Testis (tissue), 3 donors: ENCODE results near the gene HOXD3. TPM values are rescaled to one million over a fixed set of nuclear protein-coding genes. Genes with fewer than 3 reads are reported as not detected.

Experiments used
- DNase-seq: peaks from one replicate; pipeline ENCODE4 v3.0.0-alpha.2; 2019
- H3K27ac ChIP-seq, 2 donors: fragments of 200-600 bp; sonication (generic); one replicate each; pipeline ENCODE4 v1.5.1; 2019
- H3K27me3 ChIP-seq: fragments of 200-600 bp; sonication (generic); one replicate; pipeline ENCODE4 v1.5.1; 2019
- H3K36me3 ChIP-seq: fragments of 200-600 bp; sonication (generic); one replicate; pipeline ENCODE4 v1.5.1; 2017; ENCODE audit warnings: low read depth; ENCODE audit errors: missing control alignments
- H3K4me1 ChIP-seq: fragments of 200-600 bp; sonication (generic); one replicate; pipeline ENCODE4 v1.5.1; 2019
- H3K4me3 ChIP-seq, 2 donors: fragments of 200-600 bp; sonication (generic); one replicate each; pipeline ENCODE4 v1.5.1; 2017 to 2019
- H3K9me3 ChIP-seq: fragments of 200-600 bp; sonication (generic); one replicate; pipeline ENCODE4 v1.5.1; 2017
- POLR2A ChIP-seq: fragments of 450-650 bp; IDR thresholded peaks from one replicate; pipeline ENCODE4 v1.6.1; 2017; ENCODE audit warnings: antibody characterized with exemption, mild to moderate bottlenecking, moderate library complexity
- WGBS, 2 donors: methylation state at CpG; one replicate each; pipeline ENCODE4 v1.1.5; 2018; 5-methylcytosine and 5-hydroxymethylcytosine counted together
- intact Hi-C: fragments of 100-400 bp; cut with DNase I; formaldehyde crosslinking; loops from one replicate; pipeline ENCODE4 v1.15.1; 2023; ENCODE audit warnings: low total_unique reads
- polyA plus RNA-seq: library from polyadenylated mRNA; stranded (reverse); fragments of 350-450 nt; fragmentation: Illumina TruSeq; extraction: RNeasy Lipid Tissue Mini Kit (QIAGEN cat#74804); gene quantifications from one replicate; pipeline ENCODE4 v1.2.3, GENCODE V29; 2014; ENCODE audit warnings: low read depth, low replicate concordance; ENCODE audit not compliant: insufficient read depth
- total RNA-seq, 2 donors: library from RNA; depleted of rRNA; stranded (reverse); fragments of >200 nt; gene quantifications; one replicate each; pipeline ENCODE4 v1.2.3, GENCODE V29; 2016
- TF ChIP-seq, protein P1 (sequence below), 3 experiments: fragments of 450-650 bp in 2 of 3; fragments of 200-600 bp in 1 of 3; sonication (generic) in 1 of 3; IDR thresholded peaks; one replicate each; pipeline ENCODE4 v1.5.1; 2016 to 2019; ENCODE audit warnings: antibody characterized with exemption in 3 of 3, mild to moderate bottlenecking in 2 of 3, moderate library complexity in 1 of 3

Gene HOXD3
- total and polyA plus RNA-seq, 3 donors from 2014 or later: 2.7 to 22.3 (median 14.0) TPM

DNA sequence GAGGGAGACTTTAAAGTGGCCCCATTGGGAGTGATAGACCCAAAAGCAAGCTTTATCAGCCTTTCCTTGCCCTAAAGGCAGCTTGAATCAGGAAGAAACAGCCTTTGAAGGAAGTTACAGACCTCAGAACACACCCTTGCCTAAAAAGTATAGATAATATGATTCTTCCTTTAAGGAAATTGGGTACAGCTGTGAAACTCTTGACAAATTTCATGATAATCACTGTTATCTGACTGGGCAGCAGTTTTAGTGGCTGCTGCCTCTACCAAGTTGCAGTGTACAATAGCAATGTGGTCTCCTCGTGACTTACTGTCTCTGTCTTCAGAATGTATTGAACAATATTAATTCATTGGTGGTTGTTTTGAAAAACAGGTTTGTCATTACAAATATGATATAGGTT lies 48.0 kb downstream of the HOXD3 start:
- Histone ChIP-seq H3K4me3 (no peak overlapping the region), H3K27ac (no peak overlapping the region), H3K9me3 (no peaks in the 10 kb centered on the region), H3K4me1 (no peaks in the 10 kb centered on the region), H3K36me3 (no peaks in the 10 kb centered on the region), H3K27me3 (no peaks in the 10 kb centered on the region)
- intact Hi-C loops: no loop called here
- DNase-seq: no peak
- TF ChIP-seq, protein P1, sequence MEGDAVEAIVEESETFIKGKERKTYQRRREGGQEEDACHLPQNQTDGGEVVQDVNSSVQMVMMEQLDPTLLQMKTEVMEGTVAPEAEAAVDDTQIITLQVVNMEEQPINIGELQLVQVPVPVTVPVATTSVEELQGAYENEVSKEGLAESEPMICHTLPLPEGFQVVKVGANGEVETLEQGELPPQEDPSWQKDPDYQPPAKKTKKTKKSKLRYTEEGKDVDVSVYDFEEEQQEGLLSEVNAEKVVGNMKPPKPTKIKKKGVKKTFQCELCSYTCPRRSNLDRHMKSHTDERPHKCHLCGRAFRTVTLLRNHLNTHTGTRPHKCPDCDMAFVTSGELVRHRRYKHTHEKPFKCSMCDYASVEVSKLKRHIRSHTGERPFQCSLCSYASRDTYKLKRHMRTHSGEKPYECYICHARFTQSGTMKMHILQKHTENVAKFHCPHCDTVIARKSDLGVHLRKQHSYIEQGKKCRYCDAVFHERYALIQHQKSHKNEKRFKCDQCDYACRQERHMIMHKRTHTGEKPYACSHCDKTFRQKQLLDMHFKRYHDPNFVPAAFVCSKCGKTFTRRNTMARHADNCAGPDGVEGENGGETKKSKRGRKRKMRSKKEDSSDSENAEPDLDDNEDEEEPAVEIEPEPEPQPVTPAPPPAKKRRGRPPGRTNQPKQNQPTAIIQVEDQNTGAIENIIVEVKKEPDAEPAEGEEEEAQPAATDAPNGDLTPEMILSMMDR (IDR thresholded peaks at IDR 0.05): no peak
- TF ChIP-seq POLR2A: no peak
- WGBS, 2 donors: 100% methylated on average over 1 of the region's 1 CpG

DNA sequence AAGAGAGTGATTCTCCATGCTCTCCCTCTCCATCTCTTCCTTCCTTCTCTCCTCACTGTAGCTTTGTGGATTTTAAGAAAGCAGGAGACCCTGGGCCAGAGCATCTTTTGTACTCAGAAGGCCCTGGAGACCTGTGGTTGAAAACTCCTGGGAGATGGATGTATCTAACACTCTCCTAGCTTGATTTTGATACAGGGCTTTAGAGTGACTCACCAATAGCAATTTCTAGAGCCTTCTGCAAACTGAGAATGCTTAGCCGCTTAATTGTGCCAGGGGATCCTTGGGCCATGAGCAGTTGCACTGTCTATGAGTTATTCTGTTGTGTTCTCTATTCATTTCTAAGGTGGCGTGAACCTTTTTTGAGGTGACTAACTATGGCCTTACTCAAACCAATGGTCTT lies 49.0 kb downstream of the HOXD3 start:
- DNase-seq: no peak
- no peak for TF ChIP-seq POLR2A
- TF ChIP-seq, protein P1 (IDR thresholded peaks at IDR 0.05): no peak
- Histone ChIP-seq H3K27ac (no peak overlapping the region), H3K4me3 (no peak overlapping the region), H3K36me3 (no peaks in the 10 kb centered on the region), H3K27me3 (no peaks in the 10 kb centered on the region), H3K9me3 (no peaks in the 10 kb centered on the region), H3K4me1 (no peaks in the 10 kb centered on the region)
- intact Hi-C loops: no loop called here
- 96 to 99% methylated on average over 2 of the region's 2 CpGs for WGBS, 2 donors

DNA sequence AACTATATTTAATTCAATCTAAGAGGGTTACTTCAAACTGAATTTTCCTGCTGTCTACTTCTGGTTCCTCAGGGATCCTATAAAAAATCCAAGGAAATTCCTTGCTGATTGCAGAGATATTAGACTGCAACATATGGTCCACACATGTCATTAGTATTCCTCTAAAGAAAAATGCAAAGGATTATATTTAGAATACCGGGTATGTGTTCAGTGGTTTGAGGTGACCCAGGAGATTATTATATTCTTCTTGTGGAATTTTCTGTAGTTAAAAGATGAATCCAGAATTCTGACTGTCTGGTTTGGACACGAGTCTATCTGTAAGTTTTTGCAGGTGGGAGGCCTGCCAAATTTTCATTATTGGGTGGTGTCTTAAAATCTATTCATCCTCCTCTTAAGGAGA lies 49.6 kb downstream of the HOXD3 start:
- 67 to 68% methylated on average over 2 of the region's 2 CpGs for WGBS, 2 donors
- Histone ChIP-seq H3K9me3 (no peaks in the 10 kb centered on the region), H3K36me3 (no peaks in the 10 kb centered on the region), H3K27me3 (no peaks in the 10 kb centered on the region), H3K4me1 (no peaks in the 10 kb centered on the region), H3K27ac (no peak overlapping the region), H3K4me3 (no peak overlapping the region)
- DNase-seq: no peak
- intact Hi-C loops: no loop called here
- TF ChIP-seq POLR2A: no peak
- TF ChIP-seq, protein P1 (IDR thresholded peaks at IDR 0.05): no peak

DNA sequence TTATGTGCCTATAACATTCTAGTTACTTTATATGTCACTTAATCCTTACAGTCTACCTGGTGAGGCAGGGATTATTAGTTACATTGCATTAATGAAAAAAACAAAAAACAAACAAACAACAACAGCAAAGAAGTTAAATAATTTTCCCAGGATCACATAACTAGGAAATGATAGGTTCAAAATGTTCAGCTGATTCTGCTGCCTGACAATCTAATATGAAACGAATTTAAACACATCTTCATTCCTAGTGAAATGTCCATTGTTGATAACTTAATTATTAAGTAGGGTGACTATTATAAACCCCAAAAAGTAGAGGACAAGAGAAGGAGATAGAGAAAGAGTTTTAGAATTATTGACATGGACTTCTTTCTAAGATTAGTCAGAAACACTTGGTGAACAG lies 54.0 kb downstream of the HOXD3 start:
- no peak overlapping the region for H3K4me3 ChIP-seq
- intact Hi-C loops: no loop called here

DNA sequence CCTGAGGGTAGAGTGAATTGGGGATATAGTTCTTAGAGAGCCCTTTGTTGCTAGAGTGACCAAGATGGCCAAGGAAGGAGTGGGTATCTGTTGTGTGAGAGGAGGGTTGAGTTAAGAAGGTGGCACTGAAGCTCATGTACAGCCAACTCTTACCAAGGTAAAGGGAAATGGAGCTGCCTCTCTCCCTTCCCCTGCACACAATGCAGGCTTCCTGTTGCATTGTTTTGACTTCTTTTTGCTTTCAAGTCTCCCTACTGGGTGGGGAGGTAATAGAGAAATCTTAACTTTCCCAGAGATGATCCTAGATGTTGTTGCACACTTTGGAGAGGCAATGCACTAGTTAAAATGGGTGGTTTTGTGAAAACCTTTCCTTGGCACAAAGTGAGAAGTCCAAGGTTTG lies 55.2 kb downstream of the HOXD3 start:
- H3K4me1 ChIP-seq: no peaks in the 10 kb centered on the region
- H3K27ac ChIP-seq: no peak overlapping the region
- no peaks in the 10 kb centered on the region for H3K36me3 ChIP-seq
- H3K27me3 ChIP-seq: no peaks in the 10 kb centered on the region
- no peaks in the 10 kb centered on the region for H3K9me3 ChIP-seq
- intact Hi-C loops: no loop called here
- no peak for DNase-seq
- no peak for TF ChIP-seq POLR2A
- TF ChIP-seq, protein P1 (IDR thresholded peaks at IDR 0.05): no peak
- H3K4me3 ChIP-seq: no peak overlapping the region

More for the DNA sequence above, 54.0 kb downstream of the HOXD3 start:
- Histone ChIP-seq H3K4me1 (no peaks in the 10 kb centered on the region), H3K27me3 (no peaks in the 10 kb centered on the region), H3K9me3 (no peaks in the 10 kb centered on the region), H3K27ac (no peak overlapping the region), H3K36me3 (no peaks in the 10 kb centered on the region)
- TF ChIP-seq, protein P1 (IDR thresholded peaks at IDR 0.05): no peak
- no peak for TF ChIP-seq POLR2A
- DNase-seq: no peak
- 39 to 86% methylated on average over 1 of the region's 1 CpG for WGBS, 2 donors
